Measurements from ENCODE around the gene PSD2.

The PSD2 gene

DNA sequence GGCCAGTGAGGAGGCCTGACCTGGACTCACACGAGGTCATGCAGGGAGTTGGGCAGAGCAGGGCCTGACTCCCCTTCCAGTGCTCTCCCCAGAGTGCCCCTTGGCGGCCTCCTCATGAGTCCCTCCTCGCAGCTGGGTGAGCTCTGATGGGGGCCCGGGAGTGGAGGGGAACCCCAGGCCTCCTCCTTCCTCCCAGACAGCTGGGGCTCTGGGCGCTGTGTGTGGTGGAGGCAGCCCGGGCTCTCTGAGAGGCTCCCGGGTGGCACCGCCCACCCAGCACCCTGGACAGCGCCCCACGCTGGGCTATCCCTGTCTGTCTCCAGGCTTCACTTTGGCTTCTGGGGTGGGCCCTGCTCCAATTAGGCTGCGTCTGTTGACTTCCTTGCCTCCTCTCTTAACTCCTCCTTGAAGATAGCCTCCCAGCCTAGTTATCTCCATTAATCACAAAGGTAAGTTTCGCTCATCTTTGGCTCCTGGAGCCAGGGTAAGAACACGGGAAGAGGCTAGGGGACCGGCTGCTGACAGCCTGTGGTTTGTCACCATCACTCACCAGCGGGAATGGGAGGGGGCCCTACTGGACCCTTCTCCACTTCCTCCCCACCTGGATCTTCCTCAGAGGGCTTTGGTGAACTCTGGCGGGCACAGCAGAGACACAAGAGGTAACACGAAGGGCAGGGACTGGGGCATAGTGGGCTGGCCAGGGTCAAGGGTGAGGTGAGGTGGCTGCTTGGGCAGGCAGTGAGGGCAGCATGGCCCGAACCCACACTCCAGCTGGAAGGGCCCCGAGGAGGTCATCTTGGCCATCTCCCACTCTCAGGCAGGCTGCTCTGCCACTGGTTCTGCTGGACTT, 13.1 kb downstream of the PSD2 start:
- in situ Hi-C loops (cut with MboI; ENCODE audit: low sequenced_read_pairs) = no loop called here

DNA sequence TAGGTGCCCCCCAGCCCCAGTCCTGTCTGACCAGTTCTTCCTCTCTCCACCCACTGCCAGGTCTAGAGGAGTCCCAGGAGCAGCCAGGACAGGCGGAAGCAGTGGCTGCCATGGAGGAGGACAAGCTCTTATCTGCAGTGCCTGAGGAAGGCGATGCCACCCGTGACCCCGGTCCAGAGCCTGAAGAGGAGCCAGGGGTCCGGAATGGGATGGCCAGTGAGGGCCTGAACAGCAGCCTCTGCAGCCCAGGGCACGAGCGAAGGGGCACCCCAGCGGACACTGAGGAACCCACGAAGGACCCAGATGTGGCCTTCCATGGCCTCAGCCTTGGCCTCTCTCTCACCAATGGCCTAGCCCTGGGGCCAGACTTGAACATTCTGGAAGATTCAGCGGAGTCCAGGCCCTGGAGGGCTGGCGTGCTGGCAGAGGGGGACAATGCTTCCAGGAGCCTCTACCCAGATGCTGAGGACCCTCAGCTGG, 13.8 kb downstream of the PSD2 start:
- in situ Hi-C loops (cut with MboI; ENCODE audit: low sequenced_read_pairs) = no loop called here

DNA sequence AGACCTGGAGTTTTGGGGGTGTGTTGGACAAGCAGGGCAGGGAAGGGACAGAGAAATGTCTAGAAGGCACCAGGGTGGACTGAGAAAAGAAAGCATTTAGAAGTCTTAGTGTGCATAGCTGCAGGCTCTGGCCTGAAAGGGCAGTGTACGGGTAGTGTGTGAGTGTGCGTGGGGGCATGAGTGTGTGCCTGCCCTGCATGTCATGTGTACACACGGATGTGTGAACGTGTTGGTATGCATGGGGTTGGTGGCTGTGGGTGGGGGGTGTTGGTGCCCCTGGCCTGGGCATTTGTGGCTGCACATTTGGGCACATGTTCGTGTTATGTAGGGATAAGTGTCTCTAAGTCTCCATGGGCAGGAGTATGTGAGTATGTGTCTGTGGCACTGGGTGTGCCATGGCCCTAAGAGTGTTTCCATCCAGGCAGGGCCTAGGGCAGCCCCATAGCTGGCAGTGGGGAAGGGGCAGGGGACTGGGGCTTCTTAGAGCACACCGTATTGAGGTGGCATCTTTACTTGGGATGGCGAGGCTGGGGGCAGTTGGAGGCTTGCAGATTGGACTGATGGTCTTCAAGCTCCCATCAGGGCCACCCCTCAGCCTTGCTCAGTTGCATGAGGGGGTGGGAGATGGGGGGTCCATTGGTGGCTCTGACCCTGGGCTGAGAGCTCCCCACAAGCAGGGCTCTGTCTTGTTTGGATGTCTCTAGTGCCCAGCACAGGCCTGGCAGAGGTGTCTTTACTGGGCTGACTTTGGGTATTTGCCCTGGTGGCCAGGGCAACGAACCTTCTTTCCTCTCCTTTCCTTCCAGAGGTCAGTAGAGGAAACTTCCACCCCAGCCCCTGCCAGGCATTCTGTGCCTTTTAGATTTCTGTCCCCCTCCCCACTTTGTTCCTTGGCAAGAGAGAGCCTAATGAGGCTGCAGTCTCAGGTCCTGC, 15.0 kb downstream of the PSD2 start:
- in situ Hi-C loops (cut with MboI; ENCODE audit: low sequenced_read_pairs) = no loop called here

DNA sequence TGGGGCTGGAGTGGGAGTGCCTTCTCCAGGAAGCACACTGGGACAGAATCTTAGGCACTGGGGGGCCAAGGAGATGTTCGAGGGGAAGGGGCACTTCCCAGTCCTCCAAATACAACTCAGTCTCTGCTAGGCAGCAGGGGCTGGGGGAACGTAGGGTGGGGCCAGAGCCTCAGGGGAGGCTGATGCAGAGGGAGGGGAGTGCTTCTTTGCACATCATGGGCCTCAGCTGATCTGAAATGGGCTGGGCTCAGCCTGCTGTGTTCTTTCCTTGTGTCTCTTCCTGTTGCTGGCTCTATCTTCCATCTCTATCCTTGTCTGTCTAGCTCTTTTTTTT, 15.6 kb downstream of the PSD2 start:
- in situ Hi-C loops (cut with MboI; ENCODE audit: low sequenced_read_pairs) = no loop called here

DNA sequence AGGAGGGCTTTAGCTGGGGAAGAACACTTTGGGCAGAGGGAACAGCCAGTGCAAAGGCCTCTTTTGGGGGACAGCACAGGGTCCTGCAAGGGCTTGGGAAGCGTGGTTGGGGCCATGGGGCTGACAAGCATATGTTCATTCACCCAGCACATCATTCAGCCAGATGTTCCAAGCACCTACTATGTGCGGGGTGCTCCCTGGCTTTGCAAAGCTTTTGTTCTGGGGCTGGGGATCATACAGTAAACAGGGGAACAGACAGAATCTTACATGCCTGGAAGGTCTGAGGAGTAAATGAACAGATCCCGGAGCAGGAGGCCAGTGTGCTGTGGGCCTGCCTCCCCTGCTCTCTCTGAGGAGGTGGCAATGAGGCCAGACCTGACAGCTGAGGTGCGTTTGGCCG, 16.7 kb downstream of the PSD2 start:
- in situ Hi-C loops (cut with MboI; ENCODE audit: low sequenced_read_pairs) = no loop called here

DNA sequence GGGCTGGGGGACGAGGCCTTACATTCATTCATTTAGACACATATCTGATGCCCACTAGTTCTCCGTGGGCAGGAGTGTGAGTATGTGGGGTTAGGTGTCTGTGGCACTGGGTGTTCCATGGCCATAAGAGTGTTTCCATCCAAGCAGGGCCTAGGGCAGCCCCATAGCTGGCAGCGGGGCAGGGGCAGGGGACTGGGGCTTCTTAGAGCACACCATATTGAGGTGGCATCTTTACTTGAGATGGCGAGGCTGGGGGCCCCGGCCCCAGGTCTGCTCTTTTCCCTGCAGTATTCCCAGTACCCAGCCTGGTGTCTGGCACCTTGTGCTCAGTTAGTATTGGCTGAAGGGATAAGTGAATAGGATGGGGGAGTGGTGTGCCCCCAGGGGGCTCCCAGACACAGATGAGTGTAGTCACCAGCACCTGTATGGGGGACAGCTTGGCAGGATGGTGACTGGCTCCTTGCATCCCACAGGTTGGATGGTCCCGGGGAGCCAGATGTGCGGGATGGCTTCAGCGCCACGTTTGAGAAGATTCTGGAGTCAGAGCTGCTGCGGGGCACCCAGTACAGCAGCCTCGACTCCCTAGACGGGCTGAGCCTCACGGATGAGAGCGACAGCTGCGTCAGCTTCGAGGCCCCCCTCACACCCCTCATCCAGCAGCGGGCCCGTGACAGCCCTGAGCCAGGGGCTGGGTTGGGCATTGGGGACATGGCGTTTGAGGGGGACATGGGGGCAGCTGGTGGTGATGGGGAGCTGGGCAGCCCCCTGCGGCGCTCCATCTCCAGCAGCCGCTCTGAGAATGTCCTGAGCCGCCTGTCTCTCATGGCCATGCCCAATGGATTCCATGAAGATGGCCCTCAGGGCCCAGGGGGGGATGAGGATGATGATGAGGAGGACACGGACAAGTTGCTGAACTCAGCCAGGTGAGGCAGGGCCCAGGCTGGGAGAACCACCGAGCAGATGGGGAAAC, 17.5 kb downstream of the PSD2 start:
- in situ Hi-C loops (cut with MboI; ENCODE audit: low sequenced_read_pairs) = no loop called here

DNA sequence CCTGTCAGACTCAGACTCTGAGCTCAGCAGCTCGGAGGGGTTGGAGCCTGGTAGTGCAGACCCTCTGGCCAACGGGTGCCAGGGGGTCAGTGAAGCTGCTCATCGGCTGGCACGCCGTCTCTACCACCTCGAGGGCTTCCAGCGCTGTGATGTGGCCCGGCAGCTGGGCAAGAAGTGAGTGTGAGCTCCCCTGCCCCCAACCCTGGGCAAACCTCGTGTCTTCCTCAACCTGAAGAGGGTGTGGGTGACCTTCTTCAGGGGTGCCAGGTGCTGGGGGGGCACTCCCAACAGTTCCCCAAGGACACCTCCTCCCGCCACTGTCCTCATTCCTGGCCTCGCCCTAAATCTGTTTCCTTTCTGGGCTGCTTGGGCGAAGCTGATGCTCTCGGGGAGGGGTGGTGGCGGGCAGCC, 18.6 kb downstream of the PSD2 start:
- in situ Hi-C loops (cut with MboI; ENCODE audit: low sequenced_read_pairs) = no loop called here

DNA sequence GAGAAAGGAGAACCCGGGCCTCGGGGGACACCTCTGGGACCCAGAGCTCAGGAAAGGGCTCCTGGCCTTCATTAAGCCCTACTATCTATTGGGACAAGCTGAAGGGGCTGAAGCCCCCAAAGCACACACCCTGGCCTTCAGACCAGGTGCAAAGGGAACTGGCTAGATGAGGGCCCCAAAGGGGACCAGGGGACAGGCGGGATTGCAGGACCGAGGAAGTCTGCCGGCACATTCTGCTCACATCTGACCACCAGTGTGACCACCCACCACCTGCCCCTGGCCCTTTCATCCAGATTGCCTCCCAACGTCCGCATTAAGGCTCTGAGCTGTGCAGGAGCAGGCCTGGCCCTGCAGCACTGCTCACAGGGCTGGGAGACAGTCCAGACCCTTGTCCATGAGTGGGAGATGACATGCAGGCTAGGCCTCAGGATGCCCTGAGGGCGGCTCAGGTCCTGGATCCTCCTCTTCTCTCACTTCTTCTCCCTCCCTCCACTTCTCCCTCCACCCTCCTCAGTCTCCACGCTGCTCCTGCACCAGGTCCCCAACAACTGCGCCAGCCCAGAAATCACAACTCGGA, 19.2 kb downstream of the PSD2 start:
- in situ Hi-C loops (cut with MboI; ENCODE audit: low sequenced_read_pairs) = no loop called here

DNA sequence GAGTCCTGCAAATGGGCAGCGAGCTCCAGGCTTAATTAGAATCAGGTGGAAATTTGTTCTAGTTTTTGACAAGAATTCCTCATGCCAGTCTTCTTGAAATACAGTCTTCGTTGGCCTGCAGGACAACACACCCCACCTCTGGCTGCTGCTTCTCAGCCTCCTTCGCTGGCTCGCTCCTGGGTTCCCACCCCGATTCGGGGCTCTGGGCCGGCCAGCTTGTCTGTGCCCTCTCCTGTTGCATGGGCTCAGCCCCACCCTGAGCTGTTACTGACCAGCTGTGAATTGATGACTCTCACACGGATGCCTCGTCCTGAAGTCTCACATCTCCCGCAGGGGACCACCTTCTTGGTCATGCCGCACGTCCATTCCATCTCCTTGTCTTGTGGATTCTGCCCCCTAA, 21.0 kb downstream of the PSD2 start:
- in situ Hi-C loops (cut with MboI; ENCODE audit: low sequenced_read_pairs) = no loop called here

DNA sequence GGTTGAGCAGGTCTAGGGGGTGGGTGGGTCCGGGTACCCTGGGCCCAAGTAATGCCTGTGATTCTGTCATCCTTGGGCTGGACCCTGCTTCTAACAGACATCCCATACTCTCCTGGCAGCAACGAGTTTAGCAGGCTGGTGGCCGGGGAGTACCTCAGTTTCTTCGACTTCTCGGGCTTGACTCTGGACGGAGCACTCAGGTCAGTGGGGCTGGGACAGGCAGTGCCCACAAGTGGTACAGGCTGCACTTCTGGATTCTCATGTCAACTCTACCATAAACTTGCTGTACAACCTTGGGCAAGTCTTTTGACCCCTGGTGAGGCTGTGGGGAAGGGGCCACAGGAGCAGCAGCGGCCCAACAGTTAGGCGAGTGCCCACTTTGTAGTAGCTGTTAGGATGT, 21.8 kb downstream of the PSD2 start:
- in situ Hi-C loops (cut with MboI; ENCODE audit: low sequenced_read_pairs) = no loop called here

DNA sequence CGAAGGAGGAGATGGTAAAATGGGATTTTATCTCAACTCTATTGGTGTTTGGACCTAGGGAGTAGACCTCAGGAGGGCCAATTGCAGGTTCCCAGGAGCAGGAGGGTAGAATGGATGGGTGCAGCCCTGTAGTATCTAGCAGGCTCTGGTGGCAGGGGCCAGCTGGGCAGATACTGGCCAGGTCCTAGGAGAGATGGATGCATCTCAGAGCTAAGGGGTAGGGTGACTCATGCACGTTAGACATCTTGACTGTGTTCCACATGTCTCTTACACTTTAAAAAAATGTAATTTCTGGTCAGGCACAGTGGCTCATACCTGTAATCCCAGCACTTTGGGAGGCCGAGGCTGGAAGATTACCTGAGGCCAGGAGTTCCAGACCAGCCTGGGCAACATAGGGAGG, 22.4 kb downstream of the PSD2 start:
- in situ Hi-C loops (cut with MboI; ENCODE audit: low sequenced_read_pairs) = no loop called here

DNA sequence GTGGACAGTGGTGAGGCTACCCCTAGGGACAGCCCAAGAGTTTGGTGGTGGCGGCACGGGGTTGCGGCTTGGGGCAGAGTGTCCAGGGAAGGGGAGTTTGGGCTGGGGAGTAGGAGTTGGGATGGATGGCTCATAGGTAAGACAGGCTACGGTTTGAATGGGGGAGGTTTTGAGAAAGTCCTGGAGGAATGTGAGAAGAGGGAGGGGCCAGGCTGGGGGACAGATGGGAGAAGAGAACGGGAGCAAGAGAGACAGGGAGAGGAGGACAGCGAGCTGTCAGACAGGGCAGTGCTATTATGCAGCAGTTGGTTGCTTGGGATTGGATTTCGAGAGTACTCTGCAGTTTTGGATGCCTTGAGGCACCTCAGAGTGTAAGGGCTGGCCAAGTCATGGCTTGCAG, 24.5 kb downstream of the PSD2 start:
- in situ Hi-C loops (cut with MboI; ENCODE audit: low sequenced_read_pairs) = no loop called here

DNA sequence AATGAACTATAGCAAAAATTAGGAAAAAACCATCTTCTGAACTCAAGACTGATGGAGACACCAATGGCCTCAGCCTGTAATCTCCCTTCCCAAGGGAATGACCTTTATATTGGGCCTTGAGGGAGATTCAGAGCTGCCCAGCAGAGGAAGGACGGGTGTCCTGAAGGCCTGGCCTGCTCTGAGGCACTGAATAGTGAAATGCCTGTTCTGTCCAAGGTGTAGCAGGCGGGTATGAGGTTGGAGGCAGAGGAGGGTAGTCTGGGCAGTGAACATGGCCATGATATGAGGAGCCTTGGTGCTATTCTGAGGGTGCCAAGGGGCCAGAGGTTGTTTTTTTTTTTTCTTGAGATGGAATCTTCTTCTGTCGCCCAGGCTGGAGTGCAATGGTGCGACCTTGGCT, 25.0 kb downstream of the PSD2 start:
- in situ Hi-C loops (cut with MboI; ENCODE audit: low sequenced_read_pairs) = no loop called here

DNA sequence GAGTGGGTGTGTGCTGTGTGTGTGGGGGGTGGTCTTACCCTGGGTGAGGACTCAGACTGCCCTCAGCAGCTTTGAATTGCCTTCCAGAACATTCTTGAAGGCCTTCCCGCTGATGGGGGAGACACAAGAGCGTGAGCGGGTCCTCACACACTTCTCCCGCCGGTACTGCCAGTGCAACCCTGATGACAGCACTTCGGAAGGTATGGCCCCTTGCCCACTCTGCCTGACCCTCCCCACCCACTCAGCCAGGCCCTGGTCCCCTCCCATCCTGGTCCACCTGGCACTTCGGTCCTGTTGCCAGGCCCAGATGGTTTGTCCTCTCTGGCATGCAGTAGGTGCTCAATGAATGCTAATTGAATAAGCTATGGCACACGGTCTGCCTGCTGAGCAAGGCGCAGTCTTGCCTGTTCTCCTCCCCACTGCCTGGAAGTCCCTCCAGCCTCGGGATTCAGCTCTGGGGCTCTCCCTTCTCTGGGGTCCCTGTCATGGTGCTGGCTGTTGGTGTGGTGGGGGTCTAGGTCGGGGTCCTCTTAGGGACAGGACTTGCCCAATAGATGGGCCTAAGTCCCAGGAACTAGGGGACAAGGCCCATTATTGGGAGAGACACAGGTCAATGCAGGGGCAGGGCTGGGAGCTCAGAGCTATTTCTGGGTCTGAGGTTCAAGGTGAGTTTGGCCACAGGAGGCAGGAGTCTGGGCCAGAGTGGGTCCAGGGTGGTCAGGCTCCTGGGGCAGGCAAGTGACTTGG, 26.4 kb downstream of the PSD2 start:
- in situ Hi-C loops (cut with MboI; ENCODE audit: low sequenced_read_pairs) = no loop called here

DNA sequence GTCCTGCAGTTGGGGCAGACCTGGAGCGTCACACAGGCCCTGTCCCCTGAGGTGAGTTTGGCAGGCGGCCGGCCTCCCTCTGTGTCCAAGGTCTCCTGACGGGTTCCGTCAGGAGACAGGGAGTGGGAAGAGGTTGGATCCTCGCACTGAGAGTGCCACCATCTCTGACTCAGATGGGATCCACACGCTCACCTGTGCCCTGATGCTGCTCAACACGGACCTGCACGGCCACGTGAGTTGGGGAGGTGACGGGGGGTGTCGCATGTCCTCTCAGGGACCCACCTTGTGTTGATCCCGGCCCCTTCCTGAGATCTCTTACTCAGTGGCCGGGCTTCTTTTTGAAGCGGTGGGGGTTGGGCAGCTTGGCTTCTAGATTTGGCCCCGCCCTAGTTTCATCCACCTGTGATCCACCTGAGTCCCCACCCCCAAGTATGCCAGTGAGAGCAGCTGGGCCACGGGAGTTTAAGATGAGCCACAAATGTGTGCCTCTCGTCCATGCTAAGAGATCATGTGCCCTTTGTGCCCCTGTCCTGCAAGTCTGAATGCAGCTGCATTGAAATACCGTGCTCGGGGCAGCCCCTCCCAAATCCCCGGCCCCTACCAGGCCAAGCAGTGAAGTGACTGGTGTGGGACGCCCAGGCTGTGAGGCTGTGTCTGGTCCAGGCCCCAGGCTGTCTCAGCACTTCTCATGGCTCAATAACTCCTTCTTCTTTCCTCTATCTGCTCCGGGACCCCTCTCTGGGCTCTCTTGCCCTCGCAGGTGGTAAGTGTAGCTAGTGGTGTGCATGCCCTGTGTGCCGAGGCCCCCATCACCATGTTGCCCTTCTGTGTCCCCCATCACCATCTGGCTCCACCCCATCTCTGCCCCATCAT, 27.2 kb downstream of the PSD2 start:
- in situ Hi-C loops (cut with MboI; ENCODE audit: low sequenced_read_pairs) = no loop called here

DNA sequence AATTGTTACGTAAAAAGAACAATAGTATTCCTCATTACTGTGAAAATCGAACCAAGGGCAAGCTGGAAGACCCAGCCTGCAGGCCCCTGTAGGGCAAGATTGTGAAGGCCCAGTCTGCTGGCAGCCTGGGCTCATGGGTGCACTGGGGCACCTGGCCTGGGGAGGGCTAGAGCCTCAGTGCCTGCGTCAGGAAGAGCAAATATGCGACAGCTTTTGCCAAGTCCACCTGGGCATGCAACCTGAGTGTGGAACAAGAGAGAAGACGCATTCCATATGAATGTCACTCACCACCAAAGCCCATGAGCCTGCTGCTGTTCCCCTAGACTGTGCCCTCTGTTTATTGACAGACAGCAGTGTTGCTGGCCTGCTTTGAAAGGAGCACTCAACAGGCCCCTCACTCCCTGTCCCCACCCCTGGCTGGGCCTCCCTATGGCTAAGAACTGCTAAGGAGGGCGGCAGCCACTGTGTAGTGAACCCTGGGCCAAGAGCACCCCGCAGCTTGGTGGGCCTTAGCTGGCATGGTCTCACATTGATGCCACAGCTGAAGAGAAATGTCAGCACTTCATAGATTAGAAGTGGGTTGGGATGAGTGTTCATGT, 28.2 kb downstream of the PSD2 start:
- in situ Hi-C loops (cut with MboI; ENCODE audit: low sequenced_read_pairs) = no loop called here

DNA sequence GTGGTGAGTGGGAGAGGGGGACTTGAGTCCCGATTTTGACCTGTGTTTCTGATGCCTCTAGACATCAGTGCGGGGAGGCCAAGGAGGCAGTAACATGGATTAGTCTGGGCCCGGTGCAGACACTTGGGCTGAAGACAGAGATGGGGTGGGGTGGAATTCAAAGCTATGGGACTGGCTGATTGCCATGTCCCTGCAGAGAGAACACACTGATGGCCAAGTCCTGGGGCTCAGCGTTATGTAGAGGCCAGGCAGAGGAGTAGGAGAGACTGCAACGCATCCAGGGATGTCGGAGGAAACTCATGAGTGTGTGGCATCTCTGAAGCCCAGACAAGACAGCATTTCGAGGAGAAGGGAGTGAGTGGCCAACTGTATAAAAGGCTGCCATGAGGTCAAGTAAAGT, 30.1 kb downstream of the PSD2 start:
- in situ Hi-C loops (cut with MboI; ENCODE audit: low sequenced_read_pairs) = no loop called here

DNA sequence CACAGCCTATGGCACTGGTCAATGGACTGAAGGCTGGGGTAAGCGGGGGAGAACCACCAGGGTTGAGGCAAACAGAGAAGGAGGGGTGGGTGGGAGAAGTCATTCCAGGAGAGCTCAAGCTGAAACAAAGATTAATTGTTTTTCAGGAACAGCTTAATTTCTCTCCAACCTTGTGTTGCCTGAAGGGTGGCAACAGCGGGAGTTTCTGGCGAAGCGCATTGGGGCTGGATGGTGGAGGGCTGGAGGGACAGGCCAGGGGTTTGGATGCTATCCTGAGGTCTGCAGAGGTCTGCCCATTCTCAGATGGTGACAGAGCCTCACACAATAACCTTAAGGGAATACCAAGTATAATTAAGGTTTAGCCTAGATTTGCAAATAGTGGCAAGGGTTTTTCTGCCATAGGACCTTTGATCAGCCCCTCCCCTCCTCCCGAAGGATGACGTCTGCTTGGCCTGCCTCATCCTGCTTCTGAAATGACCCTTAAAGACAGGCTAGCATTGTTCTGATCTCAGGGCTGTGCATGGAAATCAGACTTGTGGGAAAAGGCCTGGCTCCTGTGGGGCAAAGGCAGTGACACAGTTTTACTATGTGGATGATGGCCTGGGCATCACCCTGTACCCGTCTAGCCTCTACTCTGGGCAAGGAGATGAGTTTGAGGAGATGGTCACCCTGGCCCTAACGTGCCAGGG, 32.7 kb downstream of the PSD2 start:
- in situ Hi-C loops (cut with MboI; ENCODE audit: low sequenced_read_pairs) = no loop called here
